CD4-positive, alpha-beta T cell treated with Interleukin-10 for 1 hour (primary cell): ENCODE data around the gene NGEF.

Source experiments
- DNase-seq: peaks from one replicate; pipeline ENCODE4 v3.0.0-alpha.2; 2020

The NGEF gene

DNA sequence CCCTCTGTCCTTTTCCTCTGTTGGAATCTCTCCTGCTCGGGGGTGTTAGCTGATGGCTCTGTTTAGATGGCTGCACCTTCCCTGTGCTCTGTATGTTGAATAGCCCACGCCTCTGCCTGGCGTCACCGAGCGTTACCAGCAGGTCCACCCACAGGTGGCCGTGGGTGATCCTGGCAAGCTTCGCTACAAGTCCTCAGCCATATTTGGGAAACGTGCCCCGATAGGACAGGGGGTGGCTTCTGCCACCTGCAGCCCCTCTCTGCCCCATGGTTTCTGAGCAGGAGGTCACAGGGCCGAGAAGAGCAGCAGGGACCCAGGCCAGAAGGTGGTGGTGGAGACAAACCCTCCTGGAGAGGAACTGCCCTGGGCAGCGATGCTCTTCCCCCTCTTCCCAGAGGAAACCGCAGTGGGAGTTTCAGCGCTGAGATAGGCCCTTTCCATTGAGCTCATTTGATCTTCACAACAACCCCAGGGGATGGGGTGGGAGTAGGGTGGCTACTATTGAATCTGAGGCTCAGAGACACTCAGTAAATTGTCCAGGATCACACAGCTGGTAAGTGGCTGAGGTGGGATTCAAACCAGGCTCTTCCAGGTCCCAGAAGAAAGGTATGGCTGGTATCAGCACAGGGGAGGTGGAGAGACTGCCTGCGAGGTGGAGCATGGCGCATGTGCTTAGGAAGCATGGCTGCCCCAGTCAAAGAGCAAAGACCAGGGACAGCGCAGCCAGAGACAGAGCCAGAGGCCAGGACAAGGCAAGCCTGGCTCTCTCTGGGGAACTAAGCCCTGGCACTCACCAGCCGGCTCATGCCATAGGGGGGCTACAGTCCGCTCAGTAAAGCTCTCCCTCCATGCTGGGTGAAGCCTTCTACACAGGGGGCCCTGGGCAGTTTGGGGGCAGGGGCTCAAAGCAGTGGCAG, 15.0 kb downstream of the NGEF start:
- DNase-seq: no peak

DNA sequence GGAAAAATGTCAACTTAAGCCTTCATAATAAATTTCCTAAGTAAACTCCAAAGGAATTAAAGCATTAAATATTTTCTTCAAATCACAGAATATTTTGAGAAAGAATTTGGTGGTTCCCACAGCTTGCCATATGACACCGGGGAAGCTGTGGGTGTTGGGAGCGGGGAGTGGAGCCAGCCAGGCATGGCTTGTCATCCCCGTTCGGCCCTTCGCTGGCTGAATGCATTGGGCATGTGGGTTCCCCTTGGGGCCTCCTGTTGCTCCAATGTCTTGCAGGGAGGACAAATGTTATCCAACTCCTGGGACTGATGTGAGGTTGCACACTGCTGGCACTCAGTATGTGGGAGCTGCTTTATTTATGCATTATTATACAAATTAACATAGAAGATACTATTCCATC, 18.6 kb downstream of the NGEF start:
- DNase-seq: no peak

DNA sequence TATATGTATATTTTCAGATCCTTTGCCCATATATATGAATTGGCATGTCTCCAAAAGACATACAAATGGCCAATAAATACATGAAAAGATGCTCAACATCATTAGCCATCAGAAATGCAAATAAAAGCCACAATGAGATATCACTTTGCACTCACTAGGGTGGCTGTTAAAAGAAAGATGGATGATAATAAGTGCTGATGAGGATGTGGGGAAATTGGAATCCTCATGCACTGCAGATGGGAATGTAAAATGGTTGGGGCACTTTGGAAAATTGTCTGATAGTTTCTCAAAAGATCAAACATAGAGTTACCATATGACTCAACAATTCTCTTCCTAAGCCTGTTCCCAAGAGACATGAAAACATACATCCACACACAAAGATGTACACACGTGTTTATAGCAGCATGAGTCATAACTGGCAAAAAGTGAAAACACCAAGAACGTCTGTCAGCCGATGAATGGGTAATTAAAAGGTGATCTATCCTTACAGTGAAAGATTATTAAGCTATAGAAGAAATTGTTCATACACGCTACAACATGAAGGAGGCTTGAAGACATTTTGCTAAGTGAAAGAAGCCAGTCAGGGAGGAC, 19.7 kb downstream of the NGEF start:
- DNase-seq: no peak

DNA sequence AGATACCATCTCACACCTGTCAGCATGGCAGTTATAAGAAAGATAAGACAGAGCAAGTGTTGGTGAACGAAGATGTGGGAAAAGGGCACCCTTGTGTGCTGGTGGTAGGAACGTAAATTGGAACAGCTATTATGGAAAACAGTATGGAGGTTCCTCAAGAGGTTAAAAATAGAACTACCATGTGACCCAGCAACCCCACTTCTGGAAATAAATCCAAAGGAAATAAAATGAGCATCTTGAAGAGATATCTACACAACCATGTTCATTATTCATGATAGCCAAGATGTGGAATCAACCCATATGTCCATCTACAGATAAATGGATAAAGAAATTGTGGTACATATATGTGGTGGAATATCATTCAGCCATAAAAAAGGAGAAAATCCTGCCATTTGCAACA, 26.9 kb downstream of the NGEF start:
- DNase-seq: no peak

DNA sequence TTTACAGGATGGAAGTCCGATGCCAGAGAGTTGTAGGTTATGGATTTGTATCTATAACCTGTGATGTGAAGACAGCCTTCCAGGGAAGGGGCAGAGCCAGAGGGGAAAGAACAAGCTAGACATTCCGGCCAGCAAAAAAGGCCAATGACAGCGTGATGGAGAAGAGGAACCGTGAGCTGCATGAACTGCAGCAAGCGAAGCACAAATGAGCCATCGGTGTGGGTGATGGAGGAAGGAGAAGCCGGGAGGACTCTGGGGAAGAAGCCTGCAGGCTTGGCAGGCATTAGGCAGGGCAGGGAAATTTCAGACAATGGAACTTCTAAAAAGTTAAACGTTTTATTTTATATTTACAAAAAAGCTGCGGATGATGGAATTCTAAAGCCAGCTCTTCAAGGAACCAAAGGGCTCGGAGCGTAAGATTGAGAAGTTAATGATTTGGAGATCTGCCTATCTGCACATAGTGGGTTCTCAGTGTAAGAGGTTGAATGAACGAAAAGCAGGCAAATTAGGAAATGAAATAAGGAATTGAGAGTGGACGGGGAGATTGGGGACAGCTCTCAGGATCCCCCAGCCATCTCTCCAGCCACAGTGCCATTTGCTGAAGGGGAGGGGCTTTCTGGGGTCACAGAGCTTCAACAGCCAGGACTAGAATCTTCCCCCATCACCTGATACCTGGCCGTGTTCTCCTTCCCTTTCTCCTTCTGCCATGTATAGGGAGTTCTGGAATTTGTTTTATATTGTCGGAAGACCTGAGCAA, 28.4 kb downstream of the NGEF start:
- no peak for DNase-seq

DNA sequence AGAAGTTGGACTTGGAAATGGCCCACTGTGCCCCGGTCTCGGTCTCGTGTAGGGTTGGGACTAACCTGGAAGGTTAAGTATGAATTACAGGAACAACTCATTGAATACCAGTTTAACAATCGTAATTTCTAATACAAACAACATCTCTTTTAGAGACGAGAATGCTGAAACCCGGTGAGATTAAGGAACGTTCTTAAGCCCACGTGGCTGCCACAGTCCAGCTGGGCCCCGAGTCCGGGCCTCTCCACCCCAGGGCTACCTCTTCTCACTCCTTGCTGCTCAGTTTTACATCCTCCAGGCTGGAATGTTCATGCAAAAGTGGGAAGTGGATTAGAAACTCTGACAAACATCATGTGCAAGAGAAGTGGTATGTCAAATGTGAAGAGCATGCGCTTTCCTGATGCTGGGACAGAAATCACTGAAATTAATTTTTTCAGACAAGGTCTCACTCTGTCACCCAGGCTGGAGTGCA, 29.4 kb downstream of the NGEF start:
- no peak for DNase-seq

DNA sequence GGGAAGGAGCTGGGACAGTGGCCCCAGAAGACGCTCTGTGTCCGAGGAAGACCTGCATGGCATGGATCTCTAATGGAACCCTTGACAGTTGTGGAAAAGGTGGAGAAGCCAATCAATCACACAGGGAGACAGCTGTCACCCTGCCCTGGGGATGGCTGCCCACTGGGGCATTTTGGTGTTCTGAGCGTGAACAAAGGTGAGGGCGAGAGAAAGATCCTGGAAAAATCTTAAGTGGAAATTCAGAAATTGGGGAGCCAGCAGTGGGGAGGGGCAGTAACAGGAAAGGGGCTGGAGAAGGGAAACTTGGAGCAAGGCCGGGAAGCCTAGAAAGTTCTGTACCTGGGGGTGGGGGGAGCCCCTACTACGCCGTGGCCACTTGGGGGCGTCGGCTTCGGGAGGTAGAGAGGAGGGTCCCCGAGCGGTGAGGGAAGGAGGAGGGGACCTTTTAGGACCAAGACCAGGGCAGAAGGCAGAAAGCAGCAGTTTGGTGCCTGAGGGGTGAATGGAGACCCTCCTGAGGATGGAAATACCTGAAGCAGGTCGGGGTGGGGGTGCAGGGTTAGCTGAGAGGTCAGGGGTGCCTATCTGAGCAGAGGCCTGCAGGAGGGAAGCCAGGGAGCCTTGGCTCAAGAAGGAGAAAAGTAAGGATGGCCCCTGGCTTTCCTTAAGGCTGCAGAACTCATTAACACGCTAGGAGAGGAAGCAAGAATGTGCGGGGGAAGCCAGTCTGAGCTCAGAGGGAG, 30.0 kb downstream of the NGEF start:
- DNase-seq: no peak

DNA sequence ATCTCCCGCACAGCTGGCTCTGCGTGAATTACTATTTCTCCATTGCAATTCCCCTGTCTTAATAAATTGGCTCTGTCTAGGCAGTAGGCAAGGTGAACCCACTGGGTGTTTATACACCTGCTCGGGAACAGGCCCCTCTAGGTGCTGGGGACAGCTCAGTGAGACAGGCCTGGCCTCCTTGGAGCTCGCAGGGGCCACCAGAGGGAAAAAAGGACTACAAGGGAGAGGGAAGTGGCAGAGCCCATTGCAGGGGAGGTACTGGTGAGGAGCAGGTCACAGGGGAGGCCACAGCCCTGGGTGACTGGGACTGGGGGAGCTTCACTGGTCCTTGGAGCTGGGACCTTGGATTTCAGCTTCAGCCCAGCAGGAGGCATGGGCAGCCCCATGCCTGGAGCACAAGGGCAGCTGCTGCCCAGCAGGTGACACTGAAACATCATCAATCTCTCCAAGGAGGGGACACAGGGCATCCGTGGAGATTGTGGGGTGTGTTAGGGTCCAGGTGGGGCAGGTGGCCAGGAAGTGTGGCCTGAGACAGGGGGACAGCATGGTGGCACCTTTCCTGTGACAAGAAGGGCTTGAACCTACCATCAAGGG, 31.2 kb downstream of the NGEF start:
- DNase-seq: no peak

DNA sequence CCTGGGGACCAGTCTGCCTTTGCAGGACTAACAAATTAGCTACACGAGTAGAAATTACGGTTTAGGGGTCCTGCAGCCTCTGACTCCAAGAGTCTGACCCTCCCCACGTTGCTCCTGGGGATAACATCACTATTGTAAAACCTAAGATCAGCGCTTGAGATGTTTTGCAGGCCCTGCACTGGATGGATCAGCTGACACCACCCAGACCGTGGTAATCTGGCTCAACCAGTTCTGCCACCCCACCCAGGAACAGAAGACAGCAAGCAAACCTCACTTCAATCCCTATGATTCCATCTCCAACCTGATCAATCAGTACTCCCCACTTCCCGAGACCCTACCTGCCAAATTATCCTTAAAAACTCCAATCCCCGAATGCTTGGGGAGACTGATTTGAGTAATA, 31.7 kb downstream of the NGEF start:
- DNase-seq: no peak

DNA sequence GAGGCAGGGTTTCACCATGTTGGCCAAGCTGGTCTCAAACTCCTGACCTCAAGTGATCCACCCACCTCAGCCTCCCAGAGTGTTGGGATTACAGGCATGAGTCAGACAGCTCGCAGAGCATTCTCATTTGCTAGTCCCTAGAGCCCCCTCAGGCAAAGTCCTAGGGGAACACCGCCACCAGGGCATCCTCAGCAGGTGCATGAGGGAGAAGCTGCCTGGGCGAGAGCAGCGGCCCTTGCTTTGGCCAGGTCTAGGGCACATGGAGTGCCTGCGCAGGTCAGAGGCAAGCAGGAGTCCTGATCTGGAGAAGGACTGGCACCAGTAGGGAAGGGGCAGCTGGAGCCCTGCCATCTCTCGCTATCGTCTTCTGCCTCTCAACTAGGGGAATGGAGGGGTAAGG, 32.4 kb downstream of the NGEF start:
- no peak for DNase-seq

DNA sequence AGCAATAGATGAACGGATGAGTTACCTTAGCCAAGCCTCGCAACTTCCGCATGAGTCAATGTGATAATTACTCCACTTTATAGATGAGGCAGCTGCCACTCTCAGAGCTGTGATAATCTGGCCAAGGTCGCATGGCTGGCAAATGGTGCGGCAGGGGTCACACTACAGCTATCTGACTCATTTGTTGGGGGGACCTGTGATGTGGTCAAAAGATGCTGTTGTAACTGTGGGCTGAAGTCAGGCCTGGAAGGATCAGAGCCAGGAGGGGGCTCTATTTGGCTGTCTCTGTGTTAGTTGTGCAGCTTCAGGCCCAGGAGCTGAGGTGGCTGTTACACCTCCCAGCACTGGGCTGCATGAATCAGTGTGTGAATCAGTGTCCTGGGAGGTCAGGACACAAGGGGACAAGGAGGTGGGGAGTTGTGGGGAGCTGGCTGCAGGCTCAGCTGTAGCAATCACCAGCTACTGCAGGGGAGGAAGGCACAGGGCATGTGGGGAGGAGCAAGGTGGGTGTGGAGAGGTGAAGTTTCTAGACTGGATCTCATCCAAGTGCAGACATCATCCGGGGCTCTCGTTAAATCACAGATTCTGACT, 33.1 kb downstream of the NGEF start:
- DNase-seq: no peak

DNA sequence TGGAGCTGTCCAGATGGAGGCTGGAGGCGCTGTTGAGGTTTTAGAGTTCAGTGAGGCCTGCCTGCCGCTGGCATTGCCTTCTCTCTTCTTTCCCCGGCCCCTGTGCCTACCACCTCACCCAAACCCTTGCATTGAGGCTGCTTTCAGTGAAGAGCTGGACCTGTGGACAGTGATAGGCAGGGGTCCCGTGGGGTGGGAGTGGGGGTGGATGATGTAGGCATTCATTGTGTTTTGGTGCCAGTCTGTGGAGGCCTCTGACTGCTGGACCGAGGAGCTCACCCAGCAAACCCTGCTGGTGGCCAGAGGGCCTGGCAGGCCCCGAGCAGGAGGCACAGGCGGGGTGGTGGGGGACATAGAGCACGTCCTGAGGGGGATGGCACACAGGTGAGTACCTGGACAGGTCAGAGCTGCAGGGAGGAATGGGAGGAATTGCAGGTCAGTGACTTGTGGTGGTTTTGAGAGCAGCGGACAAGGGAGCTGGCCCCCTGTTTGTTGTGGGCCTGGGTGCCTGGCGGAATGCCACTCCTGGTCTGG, 35.6 kb downstream of the NGEF start:
- DNase-seq: no peak

DNA sequence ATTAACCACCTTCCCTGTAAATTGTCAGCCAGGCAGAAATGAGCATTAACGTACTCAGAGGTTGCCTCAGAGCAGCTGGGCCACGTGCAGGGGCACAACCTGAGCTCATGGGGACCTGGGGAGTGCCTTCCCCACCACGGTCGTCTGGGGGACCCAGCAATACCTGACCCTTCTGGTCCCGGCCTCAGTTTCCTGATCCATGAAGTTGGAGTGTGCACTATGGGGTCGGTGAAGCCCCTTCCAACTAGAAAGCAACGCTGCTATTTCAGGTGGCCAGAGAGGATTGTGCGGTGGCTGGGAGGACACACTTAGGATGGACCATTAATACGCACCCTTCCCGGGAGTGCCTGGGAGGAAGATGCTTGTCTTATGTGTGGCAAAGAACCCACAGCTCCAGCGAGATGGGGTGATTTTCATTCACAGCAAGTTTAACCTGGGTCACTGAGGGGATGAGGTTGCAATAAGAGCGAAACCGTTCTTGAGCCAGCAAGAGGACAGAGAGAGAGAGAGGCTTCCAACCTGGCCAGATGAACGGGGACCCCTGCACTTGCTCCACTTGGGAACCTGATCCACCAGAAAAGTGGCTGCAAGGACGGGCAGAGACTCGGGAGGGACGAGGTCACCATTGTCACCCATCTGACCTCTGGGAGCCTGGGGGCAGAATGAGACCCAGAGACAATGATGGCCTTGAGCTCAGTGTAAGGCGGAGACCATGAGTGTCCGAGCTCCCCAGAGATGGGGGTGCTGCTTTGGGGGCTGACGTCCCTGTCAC, 36.2 kb downstream of the NGEF start:
- no peak for DNase-seq

DNA sequence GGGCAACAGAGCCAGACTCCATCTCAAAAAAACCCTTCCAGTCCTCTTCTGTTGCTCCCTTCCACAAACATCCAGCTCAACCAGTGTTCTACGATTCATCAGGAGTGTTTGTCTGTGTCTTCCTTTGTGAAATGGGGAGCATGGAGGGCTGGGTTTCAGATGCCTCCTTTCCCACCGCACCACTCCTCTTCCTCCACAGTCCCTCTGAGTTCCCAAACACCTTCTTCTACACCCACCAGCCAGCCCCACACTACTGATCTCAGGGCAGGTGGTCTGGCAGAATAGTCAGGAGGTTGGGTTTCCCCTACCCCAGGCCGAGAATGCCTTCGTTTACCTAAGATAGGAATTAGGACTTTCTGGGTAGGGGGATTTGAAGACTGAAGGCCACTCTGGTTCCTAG, 36.9 kb downstream of the NGEF start:
- no peak for DNase-seq

DNA sequence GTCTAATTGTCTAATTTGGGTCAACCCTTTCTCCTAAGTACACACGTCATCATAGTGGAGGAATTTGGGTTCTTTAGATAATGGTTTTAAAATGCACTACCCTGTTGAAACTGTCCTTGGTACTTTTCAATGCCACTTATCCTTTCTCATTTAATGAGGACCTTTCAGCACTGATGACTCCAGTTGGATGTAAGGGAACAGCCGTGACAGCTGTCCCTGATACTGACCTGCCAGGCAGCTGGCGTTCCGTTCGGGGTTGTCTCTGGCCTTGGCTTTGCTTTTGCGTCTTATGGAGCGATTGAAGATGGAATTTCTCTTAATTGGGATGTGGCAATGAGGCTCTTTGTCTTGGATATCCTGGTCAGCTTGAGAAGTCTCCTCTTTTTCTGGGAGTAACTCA, 38.7 kb downstream of the NGEF start:
- DNase-seq: no peak

DNA sequence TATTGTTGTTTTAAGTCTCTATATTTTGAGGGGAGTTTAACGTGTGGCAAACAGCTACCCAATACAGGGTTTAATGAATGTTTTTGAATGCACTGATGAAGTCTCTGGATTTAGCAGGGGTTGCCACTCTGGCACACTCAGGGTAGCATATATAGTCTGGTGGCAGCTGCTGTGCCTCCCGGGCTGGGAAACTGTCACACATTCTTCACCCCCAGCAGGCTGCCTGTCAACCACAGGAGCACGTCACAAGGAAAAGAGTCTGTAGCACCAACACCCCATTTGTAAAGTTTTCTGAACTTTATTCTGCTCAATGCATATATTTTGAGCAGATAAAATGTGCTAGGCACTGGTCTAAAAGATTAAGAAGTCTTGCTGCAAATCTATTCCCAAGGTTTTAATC, 39.3 kb downstream of the NGEF start:
- DNase-seq: no peak

DNA sequence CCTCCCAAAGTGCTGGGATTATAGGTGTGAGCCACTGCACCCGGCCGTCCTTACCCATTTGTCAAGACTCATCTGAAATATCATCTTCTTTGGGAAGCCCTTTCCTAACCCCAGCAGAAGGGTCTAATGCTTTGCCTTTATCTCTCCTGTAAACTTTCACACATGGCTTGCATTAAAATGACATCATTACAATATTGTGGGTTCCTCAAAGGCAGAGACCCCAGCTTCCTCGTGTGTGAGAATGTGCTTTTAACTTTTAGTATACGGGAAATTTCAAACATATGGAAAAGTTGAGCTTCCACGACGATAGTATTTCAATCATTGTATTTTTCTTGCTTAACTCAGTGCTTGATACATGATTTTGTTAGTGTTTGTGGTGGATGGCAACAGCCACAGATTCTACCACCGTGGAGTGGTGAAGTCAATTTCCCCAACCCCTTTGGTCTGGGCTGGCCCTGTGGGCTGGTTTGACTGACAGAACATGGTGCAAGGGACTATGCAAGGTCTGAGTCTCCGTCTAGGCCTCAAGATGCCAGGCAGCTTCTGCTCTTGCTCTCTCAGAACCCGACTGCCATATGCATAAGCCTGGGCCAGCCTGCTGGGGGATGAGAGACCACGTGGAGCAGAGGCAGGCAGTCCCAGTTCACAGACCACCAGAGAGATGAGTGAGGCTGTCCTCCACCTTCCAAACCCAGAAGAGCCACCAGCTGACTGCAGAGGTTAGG, 39.9 kb downstream of the NGEF start:
- no peak for DNase-seq

DNA sequence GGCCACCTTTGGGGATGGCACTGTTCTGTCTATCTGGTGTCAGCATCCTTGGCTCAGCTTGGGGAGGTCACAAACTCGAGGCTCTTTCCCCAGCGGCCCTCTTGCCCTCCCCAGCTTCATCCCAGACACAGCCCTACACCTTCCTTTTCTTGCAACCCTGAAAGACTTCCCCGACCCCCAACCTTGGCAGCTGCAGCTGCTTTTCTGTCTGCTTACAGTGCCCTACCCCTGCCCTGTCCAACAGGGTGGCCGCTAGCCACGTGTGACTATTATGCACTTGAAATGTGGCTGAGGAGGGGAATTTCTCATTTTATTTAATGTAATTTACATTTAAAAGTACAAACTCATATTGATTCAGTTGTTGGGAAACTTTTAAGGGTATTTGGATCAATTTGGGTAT, 41.3 kb downstream of the NGEF start:
- no peak for DNase-seq

DNA sequence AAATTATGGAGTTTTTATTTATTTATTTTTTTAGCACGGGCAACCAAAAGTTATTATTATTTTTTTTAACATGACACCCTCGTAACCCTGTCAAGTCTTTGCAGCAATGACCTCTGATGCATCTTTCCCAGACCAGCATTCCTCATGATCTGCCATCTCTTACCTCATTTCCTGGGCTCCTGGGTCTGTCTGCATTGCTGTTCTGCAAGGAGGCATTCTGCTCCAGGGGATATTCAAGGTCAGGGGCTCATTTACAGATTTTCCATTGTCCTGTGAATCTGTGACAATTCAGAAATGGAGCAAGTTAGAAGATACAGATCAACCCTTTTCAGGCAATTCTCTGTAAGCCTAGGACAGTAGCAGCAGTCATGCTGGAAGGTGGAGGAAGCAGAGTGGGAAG, 43.0 kb downstream of the NGEF start:
- DNase-seq: no peak

DNA sequence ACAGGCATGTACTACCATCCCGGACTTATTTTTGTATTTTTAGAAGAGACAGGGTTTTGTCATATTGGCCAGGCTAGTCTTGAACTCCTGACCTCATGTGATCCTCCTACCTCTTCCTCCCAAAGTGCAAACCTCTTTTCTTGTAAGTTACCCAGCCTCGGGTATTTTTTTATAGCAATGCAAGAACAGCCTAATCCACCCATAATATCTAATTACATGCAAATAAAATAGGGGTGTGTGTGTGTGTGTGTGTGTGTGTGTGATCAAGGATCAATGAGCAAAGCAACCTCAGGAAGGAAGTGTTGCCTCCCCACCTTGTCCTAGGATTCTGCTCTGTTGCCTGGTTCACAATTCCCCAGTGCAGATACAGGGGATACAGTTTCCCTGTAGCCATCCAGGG, 45.6 kb downstream of the NGEF start:
- DNase-seq: no peak

DNA sequence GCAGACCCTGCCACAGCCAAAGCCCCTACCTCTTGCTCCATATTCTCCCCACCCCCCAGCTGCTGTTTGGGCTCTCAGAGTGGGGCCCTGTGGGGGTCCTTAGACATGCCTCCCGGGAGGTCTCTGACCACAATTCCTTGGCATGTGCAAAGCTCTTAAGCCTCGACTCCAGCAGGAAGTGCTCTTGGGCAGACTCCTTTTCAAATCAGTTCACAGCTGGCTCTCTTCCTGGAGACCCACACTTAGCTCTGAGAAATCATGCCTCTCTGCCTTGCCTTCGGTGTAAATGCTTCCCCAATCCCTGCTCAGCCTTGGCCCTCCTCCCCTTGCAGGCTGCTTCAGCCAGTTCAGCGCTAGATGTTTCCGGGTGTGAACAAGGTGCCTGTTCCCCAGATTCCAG, 46.9 kb downstream of the NGEF start:
- no peak for DNase-seq
